HEK293 (cell line): Measurements from ENCODE around the gene THSD4.

Experiments
- CTCF ChIA-PET: fragments of 350-600 bp; formaldehyde crosslinking; extraction: SDS; loops from one replicate; lab custom pipeline; 2021; ENCODE audit warnings: antibody characterized with exemption; lab: Yijun Ruan, JAX
- POLR2A ChIA-PET: fragments of 300-600 bp; formaldehyde crosslinking; extraction: SDS; loops from one replicate; lab custom pipeline; 2020; ENCODE audit warnings: antibody characterized with exemption, inconsistent platforms; lab: Yijun Ruan, JAX
- H3K27ac ChIP-seq: fragments of 200-500 bp; sonication (Bioruptor generic); 2 replicates; pipeline ENCODE4 v1.5.1; 2014; ENCODE audit warnings: low read depth, low read length, control low read depth, inconsistent platforms; ENCODE audit errors: extremely low read depth
- H3K36me3 ChIP-seq, 2 experiments: fragments of 200-500 bp in 1 of 2; sonication (Bioruptor generic) in 1 of 2; 1 replicate in 1 of 2; 2 replicates in 1 of 2; pipeline ENCODE4 v1.5.1; 2014 to 2017; ENCODE audit warnings: inconsistent platforms in 2 of 2, low read length in 2 of 2; ENCODE audit not compliant: control insufficient read depth in 2 of 2, insufficient read depth in 1 of 2
- H3K4me1 ChIP-seq: fragments of 200-500 bp; sonication (Bioruptor generic); 2 replicates; pipeline ENCODE4 v1.5.1; 2014; ENCODE audit warnings: mild to moderate bottlenecking, low read length, inconsistent platforms; ENCODE audit not compliant: control insufficient read depth, insufficient read depth
- H3K4me3 ChIP-seq: 2 replicates; pipeline ENCODE4 v1.5.1; 2011; ENCODE audit warnings: low read depth, mild to moderate bottlenecking, control low read depth, low read length, moderate library complexity
- H3K9me3 ChIP-seq: fragments of 200-500 bp; sonication (Bioruptor generic); 2 replicates; pipeline ENCODE4 v1.5.1; 2014; ENCODE audit warnings: low read depth, low read length, inconsistent platforms; ENCODE audit not compliant: control insufficient read depth, insufficient read depth
- EGR2 ChIP-seq: fragments of 450-650 bp; formaldehyde crosslinking; IDR thresholded peaks from 2 replicates; pipeline ENCODE4 v1.5.1; 2016; ENCODE audit warnings: low read depth, missing biosample characterization, missing genetic modification characterization
- GLIS2 ChIP-seq: fragments of 450-650 bp; formaldehyde crosslinking; IDR thresholded peaks from 2 replicates; pipeline ENCODE4 v1.5.1; 2016; ENCODE audit warnings: missing biosample characterization, missing genetic modification characterization
- HOXA7 ChIP-seq: sonication (generic); formaldehyde crosslinking; IDR thresholded peaks from 2 replicates; pipeline ENCODE4 v1.8.1; 2022; ENCODE audit warnings: missing genetic modification reagents, borderline replicate concordance
- IKZF3 ChIP-seq: fragments of 450-650 bp; IDR thresholded peaks from 2 replicates; pipeline ENCODE4 v1.5.0; 2018; ENCODE audit warnings: missing biosample characterization, mild to moderate bottlenecking, missing genetic modification characterization, moderate library complexity
- INSM2 ChIP-seq: fragments of 450-650 bp; formaldehyde crosslinking; IDR thresholded peaks from 2 replicates; pipeline ENCODE4 v1.5.1; 2016; ENCODE audit warnings: missing biosample characterization, missing genetic modification characterization
- KLF1 ChIP-seq: fragments of 450-650 bp; formaldehyde crosslinking; IDR thresholded peaks from 2 replicates; pipeline ENCODE4 v1.5.1; 2016; ENCODE audit warnings: missing biosample characterization, missing genetic modification characterization
- OVOL3 ChIP-seq: fragments of 450-650 bp; formaldehyde crosslinking; IDR thresholded peaks from 2 replicates; pipeline ENCODE4 v1.5.1; 2016; ENCODE audit warnings: missing biosample characterization, missing genetic modification characterization
- PRDM1 ChIP-seq: fragments of 450-650 bp; formaldehyde crosslinking; IDR thresholded peaks from 2 replicates; pipeline ENCODE4; 2016; ENCODE audit warnings: missing biosample characterization, missing genetic modification characterization
- SALL2 ChIP-seq: fragments of 450-650 bp; formaldehyde crosslinking; IDR thresholded peaks from 2 replicates; pipeline ENCODE4 v1.5.0; 2017; ENCODE audit warnings: missing biosample characterization, mild to moderate bottlenecking, missing genetic modification characterization, borderline replicate concordance
- SCRT2 ChIP-seq: fragments of 450-650 bp; formaldehyde crosslinking; IDR thresholded peaks from 2 replicates; pipeline ENCODE4 v1.5.1; 2016; ENCODE audit warnings: missing biosample characterization, missing genetic modification characterization
- TCF7L2 ChIP-seq: IDR thresholded peaks from 2 replicates; pipeline ENCODE4 v1.6.1; 2011; ENCODE audit warnings: low read depth, mild to moderate bottlenecking, inconsistent platforms, low read length, moderate library complexity, borderline replicate concordance
- WT1 ChIP-seq: fragments of 450-650 bp; formaldehyde crosslinking; IDR thresholded peaks from 2 replicates; pipeline ENCODE4 v1.5.1; 2016; ENCODE audit warnings: missing biosample characterization, missing genetic modification characterization
- ZBTB1 ChIP-seq: fragments of 450-650 bp; formaldehyde crosslinking; IDR thresholded peaks from 2 replicates; pipeline ENCODE4 v1.5.1; 2016; ENCODE audit warnings: missing biosample characterization, missing genetic modification characterization
- ZNF10 ChIP-seq: fragments of 450-650 bp; formaldehyde crosslinking; IDR thresholded peaks from 2 replicates; pipeline ENCODE4 v1.5.1; 2017; ENCODE audit warnings: missing biosample characterization, missing genetic modification characterization
- ZNF157 ChIP-seq: fragments of 450-650 bp; formaldehyde crosslinking; IDR thresholded peaks from 2 replicates; pipeline ENCODE4 v1.5.1; 2016; ENCODE audit warnings: missing biosample characterization, missing genetic modification characterization
- ZNF202 ChIP-seq: fragments of 450-650 bp; formaldehyde crosslinking; IDR thresholded peaks from 2 replicates; pipeline ENCODE4 v1.5.1; 2016; ENCODE audit warnings: missing biosample characterization, missing genetic modification characterization, borderline replicate concordance
- ZNF248 ChIP-seq: fragments of 450-650 bp; formaldehyde crosslinking; IDR thresholded peaks from 2 replicates; pipeline ENCODE4 v1.5.1; 2017; ENCODE audit warnings: missing biosample characterization, missing genetic modification characterization
- ZNF398 ChIP-seq: fragments of 450-650 bp; formaldehyde crosslinking; IDR thresholded peaks from 2 replicates; pipeline ENCODE4 v1.5.1; 2017; ENCODE audit warnings: missing biosample characterization, missing genetic modification characterization
- ZNF426 ChIP-seq: fragments of 450-650 bp; formaldehyde crosslinking; IDR thresholded peaks from 2 replicates; pipeline ENCODE4 v1.5.1; 2017; ENCODE audit warnings: missing biosample characterization, missing genetic modification characterization, mild to moderate bottlenecking, inconsistent platforms, moderate library complexity
- ZNF433 ChIP-seq: fragments of 450-650 bp; formaldehyde crosslinking; IDR thresholded peaks from 2 replicates; pipeline ENCODE4 v1.5.1; 2016; ENCODE audit warnings: missing biosample characterization, missing genetic modification characterization, low read depth
- ZNF48 ChIP-seq: fragments of 450-650 bp; formaldehyde crosslinking; IDR thresholded peaks from 2 replicates; pipeline ENCODE4 v1.5.1; 2016; ENCODE audit warnings: missing biosample characterization, missing genetic modification characterization
- ZNF555 ChIP-seq: fragments of 450-650 bp; formaldehyde crosslinking; conservative IDR thresholded peaks from 2 replicates; pipeline ENCODE4 v1.5.1; 2017; ENCODE audit warnings: missing biosample characterization, mild to moderate bottlenecking, missing genetic modification characterization, inconsistent platforms
- ZNF596 ChIP-seq: fragments of 450-650 bp; IDR thresholded peaks from 2 replicates; pipeline ENCODE4 v1.5.0; 2018; ENCODE audit warnings: missing biosample characterization, mild to moderate bottlenecking, missing genetic modification characterization, moderate library complexity
- ZNF658 ChIP-seq: fragments of 450-650 bp; formaldehyde crosslinking; IDR thresholded peaks from 2 replicates; pipeline ENCODE4; 2016; ENCODE audit warnings: missing biosample characterization, missing genetic modification characterization
- ZNF664 ChIP-seq: fragments of 450-650 bp; formaldehyde crosslinking; IDR thresholded peaks from 2 replicates; pipeline ENCODE4 v1.5.1; 2016; ENCODE audit warnings: missing biosample characterization, missing genetic modification characterization
- ZNF670 ChIP-seq: fragments of 450-650 bp; formaldehyde crosslinking; IDR thresholded peaks from 2 replicates; pipeline ENCODE4 v1.5.1; 2016; ENCODE audit warnings: missing biosample characterization, missing genetic modification characterization, low read depth
- ZNF677 ChIP-seq: fragments of 450-650 bp; IDR thresholded peaks from 2 replicates; pipeline ENCODE4 v1.5.0; 2018; ENCODE audit warnings: missing biosample characterization, mild to moderate bottlenecking, missing genetic modification characterization, moderate library complexity
- ZNF701 ChIP-seq: fragments of 450-650 bp; formaldehyde crosslinking; IDR thresholded peaks from 2 replicates; pipeline ENCODE4 v1.5.1; 2016; ENCODE audit warnings: missing biosample characterization, missing genetic modification characterization
- ZNF707 ChIP-seq: fragments of 450-650 bp; formaldehyde crosslinking; IDR thresholded peaks from 2 replicates; pipeline ENCODE4 v1.5.1; 2016; ENCODE audit warnings: missing biosample characterization, missing genetic modification characterization
- ZNF830 ChIP-seq: fragments of 450-650 bp; IDR thresholded peaks from 2 replicates; pipeline ENCODE4 v1.5.0; 2018; ENCODE audit warnings: missing biosample characterization, missing genetic modification characterization, low read depth, mild to moderate bottlenecking, moderate library complexity

Gene THSD4

GRCh38 chr15:71790081-71790480 lies 674.8 kb downstream of the THSD4 start (continued):
- TF ChIP-seq PRDM1 (tag by site-specific recombination) (no peak), SCRT2 (no peak), EGR2 (tag by site-specific recombination) (no peak), TCF7L2 (no peak), ZNF596 (tag by site-specific recombination) (no peak), ZNF658 (tag by site-specific recombination) (no peak), ZNF10 (tag by site-specific recombination) (no peak), ZNF248 (no peak), ZNF670 (no peak), KLF1 (no peak), SALL2 (tag by site-specific recombination) (no peak), OVOL3 (tag by site-specific recombination) (no peak)

GRCh38 chr15:71791975-71792374 lies 676.7 kb downstream of the THSD4 start:
- Histone ChIP-seq H3K4me1 (no peaks in the 10 kb centered on the region), H3K36me3 (no peaks in the 10 kb centered on the region), H3K9me3 (no peaks in the 10 kb centered on the region), H3K4me3 (no peak overlapping the region), H3K27ac (no peak overlapping the region)
- no peak for TF ChIP-seq ZNF555
- no peak for TF ChIP-seq ZNF426 (tag by site-specific recombination)
- TF ChIP-seq ZBTB1 (tag by site-specific recombination) = no peak
- TF ChIP-seq ZNF664 (tag by site-specific recombination) = no peak
- no peak for TF ChIP-seq ZNF157 (tag by site-specific recombination)
- TF ChIP-seq ZNF48 (tag by site-specific recombination) = no peak
- TF ChIP-seq ZNF202 (tag by site-specific recombination) = no peak
- no peak for TF ChIP-seq IKZF3 (tag by site-specific recombination)
- no peak for TF ChIP-seq ZNF677 (tag by site-specific recombination)
- no peak for TF ChIP-seq WT1 (tag by site-specific recombination)
- TF ChIP-seq ZNF707 (tag by site-specific recombination) = no peak
- no peak for TF ChIP-seq KLF1
- no peak for TF ChIP-seq ZNF398 (tag by site-specific recombination)
- no peak for TF ChIP-seq GLIS2 (tag by site-specific recombination)
- no peak for TF ChIP-seq HOXA7 (CRISPR knock-in tag)
- no peak for TF ChIP-seq ZNF830
- no peak for TF ChIP-seq ZNF701
- TF ChIP-seq ZNF658 (tag by site-specific recombination) = no peak
- no peak for TF ChIP-seq ZNF433 (tag by site-specific recombination)
- TF ChIP-seq INSM2 (tag by site-specific recombination) = no peak
- CTCF ChIA-PET = interaction anchor here (0.8 to 4.4 kb wide), 6 partner anchors 9 to 49 kb away, joined by 3 to 32 read pairs (median 6); no protein-coding TSS in a partner anchor
- POLR2A ChIA-PET = no interaction called here
